ENCODE results near the gene MED20. TPM values are rescaled to one million over a fixed set of nuclear protein-coding genes. Genes with fewer than 3 reads are reported as not detected.

MED20 gene
- total and polyA plus RNA-seq, 10 of the 15 experiments (the other 5 are each of a cell fraction or from before 2014, with no cell fraction given), result 13.4 to 24.8 (median 17.9) TPM

DNA sequence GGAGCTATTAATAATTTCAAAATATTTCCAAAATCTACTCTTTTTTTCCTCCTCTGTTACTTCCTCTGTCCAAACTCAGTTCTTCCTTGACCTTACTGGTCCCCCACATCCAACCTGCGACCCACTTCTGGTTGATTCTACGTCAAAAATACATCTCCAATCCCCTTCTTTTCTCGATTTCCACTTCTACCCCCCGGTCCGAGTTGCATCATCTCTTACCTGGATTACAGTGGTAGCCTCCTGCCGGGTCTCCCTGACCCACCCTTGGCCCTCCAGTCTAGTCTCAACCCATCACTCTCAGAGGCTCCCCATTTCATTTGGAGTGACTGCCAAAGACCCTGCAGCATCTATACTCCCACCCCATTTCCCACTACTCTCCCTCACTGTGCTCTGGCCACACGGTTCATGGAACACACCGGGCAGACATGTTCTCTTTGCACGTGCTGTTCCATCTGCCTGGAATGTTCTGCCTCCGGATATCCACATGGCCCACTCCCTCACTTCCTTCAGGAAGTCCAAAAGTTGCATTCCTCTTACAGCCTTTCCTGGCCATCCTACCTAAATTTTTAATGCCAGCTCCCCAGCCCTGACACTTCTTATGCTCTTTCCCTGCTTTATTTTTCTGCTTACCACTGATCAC is 26.8 kb upstream of the MED20 start (continued):
- TF ChIP-seq, protein P1, sequence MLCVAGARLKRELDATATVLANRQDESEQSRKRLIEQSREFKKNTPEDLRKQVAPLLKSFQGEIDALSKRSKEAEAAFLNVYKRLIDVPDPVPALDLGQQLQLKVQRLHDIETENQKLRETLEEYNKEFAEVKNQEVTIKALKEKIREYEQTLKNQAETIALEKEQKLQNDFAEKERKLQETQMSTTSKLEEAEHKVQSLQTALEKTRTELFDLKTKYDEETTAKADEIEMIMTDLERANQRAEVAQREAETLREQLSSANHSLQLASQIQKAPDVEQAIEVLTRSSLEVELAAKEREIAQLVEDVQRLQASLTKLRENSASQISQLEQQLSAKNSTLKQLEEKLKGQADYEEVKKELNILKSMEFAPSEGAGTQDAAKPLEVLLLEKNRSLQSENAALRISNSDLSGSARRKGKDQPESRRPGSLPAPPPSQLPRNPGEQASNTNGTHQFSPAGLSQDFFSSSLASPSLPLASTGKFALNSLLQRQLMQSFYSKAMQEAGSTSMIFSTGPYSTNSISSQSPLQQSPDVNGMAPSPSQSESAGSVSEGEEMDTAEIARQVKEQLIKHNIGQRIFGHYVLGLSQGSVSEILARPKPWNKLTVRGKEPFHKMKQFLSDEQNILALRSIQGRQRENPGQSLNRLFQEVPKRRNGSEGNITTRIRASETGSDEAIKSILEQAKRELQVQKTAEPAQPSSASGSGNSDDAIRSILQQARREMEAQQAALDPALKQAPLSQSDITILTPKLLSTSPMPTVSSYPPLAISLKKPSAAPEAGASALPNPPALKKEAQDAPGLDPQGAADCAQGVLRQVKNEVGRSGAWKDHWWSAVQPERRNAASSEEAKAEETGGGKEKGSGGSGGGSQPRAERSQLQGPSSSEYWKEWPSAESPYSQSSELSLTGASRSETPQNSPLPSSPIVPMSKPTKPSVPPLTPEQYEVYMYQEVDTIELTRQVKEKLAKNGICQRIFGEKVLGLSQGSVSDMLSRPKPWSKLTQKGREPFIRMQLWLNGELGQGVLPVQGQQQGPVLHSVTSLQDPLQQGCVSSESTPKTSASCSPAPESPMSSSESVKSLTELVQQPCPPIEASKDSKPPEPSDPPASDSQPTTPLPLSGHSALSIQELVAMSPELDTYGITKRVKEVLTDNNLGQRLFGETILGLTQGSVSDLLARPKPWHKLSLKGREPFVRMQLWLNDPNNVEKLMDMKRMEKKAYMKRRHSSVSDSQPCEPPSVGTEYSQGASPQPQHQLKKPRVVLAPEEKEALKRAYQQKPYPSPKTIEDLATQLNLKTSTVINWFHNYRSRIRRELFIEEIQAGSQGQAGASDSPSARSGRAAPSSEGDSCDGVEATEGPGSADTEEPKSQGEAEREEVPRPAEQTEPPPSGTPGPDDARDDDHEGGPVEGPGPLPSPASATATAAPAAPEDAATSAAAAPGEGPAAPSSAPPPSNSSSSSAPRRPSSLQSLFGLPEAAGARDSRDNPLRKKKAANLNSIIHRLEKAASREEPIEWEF (IDR thresholded peaks at IDR 0.05; ENCODE audit: insufficient replicate concordance, low read depth, low read length), result no peak
- TF ChIP-seq RCOR1 (conservative IDR thresholded peaks at IDR 0.05; ENCODE audit: low read depth, low read length) (no peak), CHD4 (IDR thresholded peaks at IDR 0.05) (no peak), TCF3 (IDR thresholded peaks at IDR 0.05; ENCODE audit: borderline replicate concordance, insufficient read depth, low read depth, low read length) (no peak)
- TF ChIP-seq, protein P2, sequence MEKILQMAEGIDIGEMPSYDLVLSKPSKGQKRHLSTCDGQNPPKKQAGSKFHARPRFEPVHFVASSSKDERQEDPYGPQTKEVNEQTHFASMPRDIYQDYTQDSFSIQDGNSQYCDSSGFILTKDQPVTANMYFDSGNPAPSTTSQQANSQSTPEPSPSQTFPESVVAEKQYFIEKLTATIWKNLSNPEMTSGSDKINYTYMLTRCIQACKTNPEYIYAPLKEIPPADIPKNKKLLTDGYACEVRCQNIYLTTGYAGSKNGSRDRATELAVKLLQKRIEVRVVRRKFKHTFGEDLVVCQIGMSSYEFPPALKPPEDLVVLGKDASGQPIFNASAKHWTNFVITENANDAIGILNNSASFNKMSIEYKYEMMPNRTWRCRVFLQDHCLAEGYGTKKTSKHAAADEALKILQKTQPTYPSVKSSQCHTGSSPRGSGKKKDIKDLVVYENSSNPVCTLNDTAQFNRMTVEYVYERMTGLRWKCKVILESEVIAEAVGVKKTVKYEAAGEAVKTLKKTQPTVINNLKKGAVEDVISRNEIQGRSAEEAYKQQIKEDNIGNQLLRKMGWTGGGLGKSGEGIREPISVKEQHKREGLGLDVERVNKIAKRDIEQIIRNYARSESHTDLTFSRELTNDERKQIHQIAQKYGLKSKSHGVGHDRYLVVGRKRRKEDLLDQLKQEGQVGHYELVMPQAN (conservative IDR thresholded peaks at IDR 0.05), result no peak

Data from GM12878 (cell line).